ENCODE measurements around the gene EFCAB8.

EFCAB8 gene

DNA sequence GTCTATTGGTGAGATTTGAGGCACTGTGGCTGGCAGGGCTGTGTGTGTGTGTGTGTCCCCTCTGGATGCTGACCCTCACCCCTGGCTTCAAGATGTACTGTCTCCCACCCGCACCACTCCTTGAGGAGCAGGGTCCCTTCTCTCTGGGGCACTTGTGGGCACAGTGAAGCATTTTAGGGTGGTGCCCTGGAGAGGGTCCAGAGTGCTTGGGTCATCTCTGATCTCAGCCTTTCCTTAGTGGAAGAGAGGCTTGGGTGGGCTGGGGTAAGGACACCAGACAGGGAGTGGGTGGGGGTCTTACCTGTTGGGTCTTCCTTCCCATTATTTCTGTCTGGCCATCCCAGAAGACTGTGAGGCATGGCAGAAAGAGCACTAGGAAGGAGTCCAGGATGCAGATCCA, 66.1 kb downstream of the EFCAB8 start:
- DNase-seq (ENCODE audit: low read depth in 2 of 2) = no peak
- no peak overlapping the region for H3K4me3 ChIP-seq (replicated peaks in 1 of 2; ENCODE audit: low read depth in 2 of 2, low read length in 2 of 2)
- TF ChIP-seq, protein P1, sequence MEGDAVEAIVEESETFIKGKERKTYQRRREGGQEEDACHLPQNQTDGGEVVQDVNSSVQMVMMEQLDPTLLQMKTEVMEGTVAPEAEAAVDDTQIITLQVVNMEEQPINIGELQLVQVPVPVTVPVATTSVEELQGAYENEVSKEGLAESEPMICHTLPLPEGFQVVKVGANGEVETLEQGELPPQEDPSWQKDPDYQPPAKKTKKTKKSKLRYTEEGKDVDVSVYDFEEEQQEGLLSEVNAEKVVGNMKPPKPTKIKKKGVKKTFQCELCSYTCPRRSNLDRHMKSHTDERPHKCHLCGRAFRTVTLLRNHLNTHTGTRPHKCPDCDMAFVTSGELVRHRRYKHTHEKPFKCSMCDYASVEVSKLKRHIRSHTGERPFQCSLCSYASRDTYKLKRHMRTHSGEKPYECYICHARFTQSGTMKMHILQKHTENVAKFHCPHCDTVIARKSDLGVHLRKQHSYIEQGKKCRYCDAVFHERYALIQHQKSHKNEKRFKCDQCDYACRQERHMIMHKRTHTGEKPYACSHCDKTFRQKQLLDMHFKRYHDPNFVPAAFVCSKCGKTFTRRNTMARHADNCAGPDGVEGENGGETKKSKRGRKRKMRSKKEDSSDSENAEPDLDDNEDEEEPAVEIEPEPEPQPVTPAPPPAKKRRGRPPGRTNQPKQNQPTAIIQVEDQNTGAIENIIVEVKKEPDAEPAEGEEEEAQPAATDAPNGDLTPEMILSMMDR (IDR thresholded peaks at IDR 0.05; ENCODE audit: low read depth, low read length) = no peak

DNA sequence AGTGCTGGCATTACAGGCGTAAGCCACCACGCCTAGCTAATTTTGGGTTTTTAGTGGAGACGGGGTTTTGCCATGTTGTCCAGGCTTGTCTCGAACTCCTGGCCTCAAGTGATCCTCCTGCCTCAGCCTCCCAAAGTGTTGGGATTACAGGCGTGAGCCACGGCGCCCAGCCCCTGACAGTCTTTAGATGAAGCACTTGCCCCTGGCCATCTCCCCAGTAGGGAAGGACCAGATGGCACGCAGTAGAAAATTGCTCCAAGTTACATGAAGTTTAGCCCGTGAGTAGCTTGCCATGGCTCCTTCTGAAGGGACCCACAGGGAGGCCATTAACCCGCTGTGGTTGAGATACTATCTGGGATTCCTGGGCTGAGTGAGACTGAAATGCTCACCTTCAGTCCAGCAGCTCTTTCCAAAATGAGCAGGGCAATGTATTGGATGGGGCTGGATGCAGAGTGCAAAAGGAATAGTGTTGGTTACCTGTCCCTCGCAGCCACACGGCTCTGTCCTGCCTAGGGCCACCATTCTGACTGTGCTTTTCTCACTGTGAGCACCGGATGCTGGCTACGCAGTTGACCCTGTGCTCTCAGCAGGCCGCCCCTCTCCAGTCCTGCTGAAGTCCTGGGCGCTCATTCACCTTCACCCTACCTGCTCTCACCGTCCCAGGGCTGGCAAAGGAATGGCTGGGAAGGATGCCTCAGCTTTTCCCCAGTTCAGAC, 66.9 kb downstream of the EFCAB8 start:
- TF ChIP-seq, protein P1 (IDR thresholded peaks at IDR 0.05; ENCODE audit: low read depth, low read length) = no peak
- no peak overlapping the region for H3K4me3 ChIP-seq (replicated peaks in 1 of 2; ENCODE audit: low read depth in 2 of 2, low read length in 2 of 2)
- DNase-seq (ENCODE audit: low read depth in 2 of 2) = no peak

DNA sequence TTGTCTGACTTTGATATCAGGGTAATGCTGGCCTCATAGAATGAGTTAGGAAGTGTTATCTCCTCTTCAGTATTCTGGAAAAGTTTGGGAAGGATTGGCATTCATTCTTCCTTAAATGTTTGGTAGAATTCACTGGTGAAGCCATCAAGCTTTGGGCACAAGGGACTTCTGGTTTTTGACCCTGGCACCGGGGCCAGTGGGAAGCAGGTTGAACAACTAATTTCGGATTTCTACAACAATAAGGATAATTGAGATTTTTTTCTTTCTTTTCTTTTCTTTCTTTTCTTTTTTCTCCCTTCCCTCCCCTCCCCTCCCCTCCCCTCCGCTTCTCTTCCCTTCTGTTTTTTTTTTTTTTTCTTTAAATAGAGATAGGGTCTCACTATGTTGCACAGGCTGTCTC, 70.4 kb downstream of the EFCAB8 start:
- H3K4me3 ChIP-seq (replicated peaks in 1 of 2; ENCODE audit: low read depth in 2 of 2, low read length in 2 of 2) = no peak overlapping the region
- no peak for DNase-seq (ENCODE audit: low read depth in 2 of 2)
- TF ChIP-seq, protein P1 (IDR thresholded peaks at IDR 0.05; ENCODE audit: low read depth, low read length) = no peak

DNA sequence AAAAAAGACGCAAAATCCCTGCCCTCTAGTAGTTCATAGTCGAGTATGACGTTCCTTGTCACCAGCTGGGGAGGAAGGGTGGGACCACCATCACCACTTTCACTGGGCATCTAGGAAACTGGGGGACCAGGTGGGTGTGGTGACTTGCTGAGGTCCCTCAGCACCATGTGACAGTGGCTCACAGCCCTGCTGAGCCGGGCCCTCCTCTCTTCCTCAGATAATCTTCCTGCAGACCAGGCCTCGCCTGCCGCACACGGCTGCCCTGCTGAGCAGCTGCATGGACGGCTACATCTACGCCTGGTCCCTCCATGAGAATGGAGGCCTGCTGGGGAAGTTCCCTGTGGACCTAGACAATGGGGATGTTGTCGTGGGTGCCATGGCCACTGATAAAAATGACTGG, 71.5 kb downstream of the EFCAB8 start:
- TF ChIP-seq, protein P1 (IDR thresholded peaks at IDR 0.05; ENCODE audit: low read depth, low read length) = no peak
- DNase-seq (ENCODE audit: low read depth in 2 of 2) = no peak

DNA sequence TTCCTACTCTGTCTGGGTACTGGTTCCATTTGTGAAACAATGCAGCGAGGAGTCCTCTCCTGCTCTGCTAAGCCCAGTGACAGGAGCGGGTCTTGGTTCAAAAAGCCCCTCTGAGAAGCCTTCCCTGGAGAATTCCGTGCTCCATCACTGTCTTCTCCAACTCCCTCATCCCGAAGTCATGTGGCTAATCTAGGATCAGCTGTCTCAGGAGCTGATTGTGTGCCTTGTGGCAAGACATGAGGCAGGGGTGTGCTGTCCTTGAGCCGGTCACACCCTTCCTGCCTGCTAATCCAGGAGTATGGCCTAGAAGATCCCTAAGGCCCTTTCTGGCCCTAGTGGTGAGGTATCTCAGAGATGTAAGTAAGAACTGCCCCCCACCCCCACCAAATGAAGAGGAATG, 72.0 kb downstream of the EFCAB8 start:
- no peak for DNase-seq (ENCODE audit: low read depth in 2 of 2)
- TF ChIP-seq, protein P1 (IDR thresholded peaks at IDR 0.05; ENCODE audit: low read depth, low read length) = no peak
- no peak overlapping the region for H3K4me3 ChIP-seq (replicated peaks in 1 of 2; ENCODE audit: low read depth in 2 of 2, low read length in 2 of 2)

More for the DNA sequence above, 71.5 kb downstream of the EFCAB8 start:
- no peak overlapping the region for H3K4me3 ChIP-seq (replicated peaks in 1 of 2; ENCODE audit: low read depth in 2 of 2, low read length in 2 of 2)

DNA sequence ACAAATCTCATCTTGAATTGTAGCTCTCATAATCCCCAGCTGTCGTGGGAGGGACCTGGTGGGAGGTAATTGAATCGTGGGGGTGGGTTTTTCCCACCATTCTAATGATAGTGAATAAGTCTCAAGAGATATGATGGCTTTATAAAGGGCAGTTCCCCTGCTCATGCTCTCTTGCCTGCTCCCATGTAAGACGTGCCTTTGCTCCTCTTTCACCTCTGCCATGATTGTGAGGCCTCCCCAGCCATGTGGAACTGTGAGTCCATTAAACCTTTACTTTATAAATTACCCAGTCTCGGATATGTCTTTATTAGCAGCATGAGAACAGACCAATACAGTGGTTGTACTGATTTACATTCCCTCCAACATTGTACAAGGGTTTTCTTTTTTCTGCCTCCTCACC, 75.9 kb downstream of the EFCAB8 start:
- TF ChIP-seq, protein P1 (IDR thresholded peaks at IDR 0.05; ENCODE audit: low read depth, low read length) = no peak
- no peak for DNase-seq (ENCODE audit: low read depth in 2 of 2)
- no peak overlapping the region for H3K4me3 ChIP-seq (replicated peaks in 1 of 2; ENCODE audit: low read depth in 2 of 2, low read length in 2 of 2)
